ENCODE results near the gene MDP1.
"Not testable (repeated sequence)": the region's sequence is repeated elsewhere in the genome, so short reads cannot be mapped to it uniquely, and the experiment has no call there.

MDP1 gene

GRCh38 chr14:24231263-24232120 lies 15.6 kb upstream of the MDP1 start:
- no peak for DNase-seq (ENCODE audit: low spot score)

GRCh38 chr14:24228902-24229301 lies 13.0 kb upstream of the MDP1 start:
- no peak for DNase-seq (ENCODE audit: low spot score)

GRCh38 chr14:24226473-24226872 lies 10.6 kb upstream of the MDP1 start:
- no peak for DNase-seq (ENCODE audit: low spot score)

- no peak for DNase-seq (ENCODE audit: low spot score)
These were observed 8.8 kb upstream of the MDP1 start for GRCh38 chr14:24224618-24225071.

- not testable (repeated sequence) for DNase-seq (ENCODE audit: low spot score)
These were observed 7.1 kb upstream of the MDP1 start for GRCh38 chr14:24222987-24223386.

- no peak for DNase-seq (ENCODE audit: low spot score)
These were observed 3.7 kb upstream of the MDP1 start for GRCh38 chr14:24219521-24219920.

GRCh38 chr14:24219080-24219479 lies 3.2 kb upstream of the MDP1 start:
- DNase-seq (ENCODE audit: low spot score) = no peak

- DNase-seq (ENCODE audit: low spot score) = not testable (repeated sequence)
These were observed 1.0 kb upstream of the MDP1 start for GRCh38 chr14:24216876-24217275.

- no peak for DNase-seq (ENCODE audit: low spot score)
These were observed 456 bp upstream of the MDP1 start for GRCh38 chr14:24216345-24216699.

- no peak for DNase-seq (ENCODE audit: low spot score)
These were observed 1.8 kb downstream of the MDP1 start for GRCh38 chr14:24213866-24214662.

- peak; percentile 95 for DNase-seq (ENCODE audit: low spot score)
These were observed 2.7 kb downstream of the MDP1 start, which contains the start of gene CHMP4A for GRCh38 chr14:24212924-24213865. Gene CHMP4A, minus strand, starts transcription at chr14:24213488. Its CDS starts 49 bp downstream, at chr14:24213439.

- DNase-seq (ENCODE audit: low spot score) = no peak
These were observed 4.6 kb downstream of the MDP1 start for GRCh38 chr14:24211311-24211710.

GRCh38 chr14:24207625-24208024 lies 8.2 kb downstream of the MDP1 start:
- DNase-seq (ENCODE audit: low spot score) = no peak

- no peak for DNase-seq (ENCODE audit: low spot score)
These were observed 8.7 kb downstream of the MDP1 start for GRCh38 chr14:24207104-24207551.

GRCh38 chr14:24206260-24207103 lies 9.4 kb downstream of the MDP1 start:
- no peak for DNase-seq (ENCODE audit: low spot score)

GRCh38 chr14:24204163-24205146 lies 11.4 kb downstream of the MDP1 start:
- DNase-seq (ENCODE audit: low spot score) = no peak

GRCh38 chr14:24203249-24203886 lies 12.5 kb downstream of the MDP1 start:
- DNase-seq (ENCODE audit: low spot score) = not testable (repeated sequence)

- not testable (repeated sequence) for DNase-seq (ENCODE audit: low spot score)
These were observed 13.3 kb downstream of the MDP1 start for GRCh38 chr14:24202538-24202937.
